ENCODE results near the gene CCDC85C. TPM values are rescaled to one million over a fixed set of nuclear protein-coding genes. Genes with fewer than 3 reads are reported as not detected.

Gene CCDC85C
- total and polyA plus RNA-seq, 8 donors, result 10.5 to 28.6 (median 15.9) TPM

DNA sequence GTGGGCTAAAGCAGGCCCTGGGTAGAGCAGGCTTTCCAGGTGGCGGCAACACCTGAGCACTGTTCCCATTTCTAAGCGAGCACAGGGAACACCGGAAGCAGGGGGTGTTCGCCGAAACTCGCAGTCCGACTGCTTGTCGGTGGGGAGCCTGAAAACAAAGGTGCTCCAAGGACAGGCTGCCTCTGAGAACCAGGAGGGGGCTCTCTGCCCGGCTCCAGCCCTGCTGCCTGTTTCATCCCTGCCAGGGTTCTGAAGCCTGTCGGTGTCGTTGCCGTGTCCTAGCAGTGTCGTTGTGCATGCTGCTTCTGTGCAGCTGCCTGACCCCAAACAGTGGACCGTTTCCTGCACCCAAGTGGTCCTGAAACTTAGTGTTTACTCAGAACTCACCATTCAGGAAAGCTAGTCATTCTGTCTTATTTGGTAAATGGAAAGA is 101.0 kb downstream of the CCDC85C start:
- 75 to 88% (median 84%) methylated on average over 14 of the region's 14 CpGs for WGBS, 5 donors
- no peaks in the 10 kb centered on the region for H3K27me3 ChIP-seq
- no peak for TF ChIP-seq POLR2A (IDR thresholded peaks at IDR 0.05)
- TF ChIP-seq POLR2AphosphoS5 (IDR thresholded peaks at IDR 0.05), result no peak
- TF ChIP-seq CTCF (IDR thresholded peaks at IDR 0.05), result no peak
- TF ChIP-seq EP300 (IDR thresholded peaks at IDR 0.05), result no peak
- H3K36me3 ChIP-seq, result peaks cover 72 to 100% (median 99%) of the 10 kb centered on the region in 4 donors
- peaks cover 0 to 1% (median 0%) of the 10 kb centered on the region in 4 donors for H3K4me1 ChIP-seq
- H3K4me3 ChIP-seq, result no peak overlapping the region
- H3K9me3 ChIP-seq, result no peaks in the 10 kb centered on the region
- DNase-seq, result no peak
- intact Hi-C loops (cut with DNase I; ENCODE audit: low total_unique reads), result no loop called here
- H3K27ac ChIP-seq, result no peak overlapping the region

- Histone ChIP-seq H3K27ac (no peak overlapping the region), H3K27me3 (no peaks in the 10 kb centered on the region), H3K36me3 (peaks cover 54 to 100% (median 99%) of the 10 kb centered on the region in 4 donors), H3K9me3 (no peaks in the 10 kb centered on the region), H3K4me1 (no peaks in the 10 kb centered on the region), H3K4me3 (no peak overlapping the region)
- TF ChIP-seq EP300 (IDR thresholded peaks at IDR 0.05), result no peak
- TF ChIP-seq CTCF (IDR thresholded peaks at IDR 0.05), result no peak
- TF ChIP-seq POLR2A (IDR thresholded peaks at IDR 0.05), result no peak
- TF ChIP-seq POLR2AphosphoS5 (IDR thresholded peaks at IDR 0.05), result no peak
- no peak for DNase-seq
- intact Hi-C loops (cut with DNase I; ENCODE audit: low total_unique reads), result no loop called here
- WGBS, 5 donors, result 83 to 93% (median 89%) methylated on average over 3 of the region's 3 CpGs
Measured at GRCh38 chr14:99497894-99498293, 106.1 kb downstream of the CCDC85C start.

GRCh38 chr14:99497341-99497740 is 106.7 kb downstream of the CCDC85C start:
- DNase-seq, result no peak
- H3K9me3 ChIP-seq, result no peaks in the 10 kb centered on the region
- no peaks in the 10 kb centered on the region for H3K4me1 ChIP-seq
- intact Hi-C loops (cut with DNase I; ENCODE audit: low total_unique reads), result no loop called here
- no peak overlapping the region for H3K4me3 ChIP-seq
- no peak overlapping the region for H3K27ac ChIP-seq
- no peaks in the 10 kb centered on the region for H3K27me3 ChIP-seq
- 92 to 94% (median 93%) methylated on average over 2 of the region's 2 CpGs for WGBS, 5 donors
- peaks cover 52 to 100% (median 99%) of the 10 kb centered on the region in 4 donors for H3K36me3 ChIP-seq
- TF ChIP-seq CTCF (IDR thresholded peaks at IDR 0.05), result no peak
- no peak for TF ChIP-seq POLR2AphosphoS5 (IDR thresholded peaks at IDR 0.05)
- no peak for TF ChIP-seq POLR2A (IDR thresholded peaks at IDR 0.05)
- TF ChIP-seq EP300 (IDR thresholded peaks at IDR 0.05), result no peak

DNA sequence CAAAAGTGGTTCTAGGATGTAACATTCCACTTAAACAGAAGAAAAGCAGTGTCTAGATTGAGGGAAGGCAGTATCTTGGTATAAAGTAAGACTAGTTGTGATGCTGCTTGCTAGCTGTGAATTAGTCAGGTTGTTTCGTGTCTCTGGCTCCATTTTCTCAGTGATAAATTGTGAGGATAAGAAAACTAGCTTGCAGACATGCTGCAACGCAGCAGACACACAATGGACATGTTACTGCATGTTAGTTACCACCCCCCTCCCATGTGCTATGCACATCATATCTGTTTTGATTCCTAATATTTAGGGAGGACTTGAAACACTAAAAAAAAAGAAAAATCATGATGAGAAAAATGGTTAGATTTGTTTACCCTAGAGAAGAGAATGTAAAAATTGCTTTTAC is 119.9 kb downstream of the CCDC85C start:
- TF ChIP-seq CTCF (IDR thresholded peaks at IDR 0.05), result no peak
- TF ChIP-seq POLR2A (IDR thresholded peaks at IDR 0.05), result no peak
- TF ChIP-seq POLR2AphosphoS5 (IDR thresholded peaks at IDR 0.05), result no peak
- TF ChIP-seq EP300 (IDR thresholded peaks at IDR 0.05), result no peak
- H3K27ac ChIP-seq, result no peak overlapping the region
- no peaks in the 10 kb centered on the region for H3K27me3 ChIP-seq
- no peaks in the 10 kb centered on the region for H3K9me3 ChIP-seq
- H3K36me3 ChIP-seq, result no peaks in the 10 kb centered on the region
- H3K4me3 ChIP-seq, result no peak overlapping the region
- WGBS, 5 donors, result 28 to 58% (median 49%) methylated on average over 2 of the region's 2 CpGs
- no peak for DNase-seq
- H3K4me1 ChIP-seq, result peaks cover 20 to 76% (median 56%) of the 10 kb centered on the region in 4 donors
- intact Hi-C loops (cut with DNase I; ENCODE audit: low total_unique reads), result no loop called here
